Common myeloid progenitor, CD34-positive (primary cell): ENCODE results near the gene AUTS2.

Experiments
- CTCF ChIA-PET: fragments of 350-600 bp; sonication (Branson Sonifier 250); formaldehyde crosslinking; loops from one replicate; lab custom pipeline; 2021; ENCODE audit warnings: antibody characterized with exemption; lab: Charles Lee
- POLR2A ChIA-PET: fragments of 350-600 bp; sonication (Branson Sonifier 250); formaldehyde crosslinking; loops from one replicate; lab custom pipeline; 2021; ENCODE audit warnings: antibody characterized with exemption; lab: Charles Lee
- DNase-seq, 3 donors: peaks; one replicate each; pipeline versions ENCODE4 v3.0.0 to v3.0.0-alpha.2; 2013
- H3K27ac ChIP-seq, 2 experiments: 1 replicate in 1 of 2; 2 replicates in 1 of 2; pipeline ENCODE4 v1.7.0; 2013; ENCODE audit warnings: inconsistent platforms in 2 of 2, low read length in 2 of 2, mild to moderate bottlenecking in 2 of 2, low read depth in 1 of 2, moderate library complexity in 1 of 2; ENCODE audit not compliant: severe bottlenecking in 2 of 2, insufficient read depth in 1 of 2, poor library complexity in 1 of 2
- H3K27me3 ChIP-seq, 5 experiments: replicated peaks in 2 of 5; 1 replicate in 3 of 5; 2 replicates in 2 of 5; pipeline versions ENCODE4 v1.6.1 to v1.7.0; 2013; ENCODE audit warnings: low read length in 4 of 5, mild to moderate bottlenecking in 2 of 5, moderate library complexity in 2 of 5, inconsistent platforms in 1 of 5; ENCODE audit not compliant: insufficient read depth in 5 of 5, control insufficient read depth in 4 of 5
- H3K36me3 ChIP-seq, 4 experiments: 1 replicate in 2 of 4; 2 replicates in 2 of 4; pipeline versions ENCODE4 v1.6.1 to v1.7.0; 2013; ENCODE audit warnings: low read length in 3 of 4, control low read depth in 1 of 4, mild to moderate bottlenecking in 1 of 4; ENCODE audit not compliant: control insufficient read depth in 4 of 4, insufficient read depth in 4 of 4
- H3K4me1 ChIP-seq, 4 experiments: 1 replicate in 3 of 4; 2 replicates in 1 of 4; pipeline versions ENCODE4 v1.6.1 to v1.7.1; 2013; ENCODE audit warnings: low read length in 3 of 4, mild to moderate bottlenecking in 3 of 4, control low read depth in 1 of 4, inconsistent platforms in 1 of 4, moderate library complexity in 1 of 4; ENCODE audit not compliant: control insufficient read depth in 4 of 4, insufficient read depth in 4 of 4; ENCODE audit errors: control extremely low read depth in 1 of 4
- H3K4me3 ChIP-seq, 7 experiments: 1 replicate in 4 of 7; 2 replicates in 3 of 7; pipeline versions ENCODE4 v1.5.1 to v1.7.0; 2013; ENCODE audit warnings: mild to moderate bottlenecking in 7 of 7, low read length in 6 of 7, moderate library complexity in 6 of 7, inconsistent platforms in 2 of 7, low read depth in 2 of 7, control low read depth in 1 of 7; ENCODE audit not compliant: insufficient read depth in 4 of 7, control insufficient read depth in 1 of 7; ENCODE audit errors: extremely low read depth in 1 of 7
- H3K9me3 ChIP-seq, 5 experiments: 1 replicate in 4 of 5; 2 replicates in 1 of 5; pipeline versions ENCODE4 v1.6.1 to v1.7.1; 2013; ENCODE audit warnings: low read length in 4 of 5, mild to moderate bottlenecking in 2 of 5, inconsistent platforms in 1 of 5, low read depth in 1 of 5, moderate library complexity in 1 of 5; ENCODE audit not compliant: control insufficient read depth in 4 of 5, insufficient read depth in 2 of 5; ENCODE audit errors: control extremely low read depth in 1 of 5
- WGBS: methylation state at CpG from one replicate; pipeline ENCODE4 v1.1.5; 2013; ENCODE audit not compliant: insufficient coverage; 5-methylcytosine and 5-hydroxymethylcytosine counted together

The AUTS2 gene

DNA sequence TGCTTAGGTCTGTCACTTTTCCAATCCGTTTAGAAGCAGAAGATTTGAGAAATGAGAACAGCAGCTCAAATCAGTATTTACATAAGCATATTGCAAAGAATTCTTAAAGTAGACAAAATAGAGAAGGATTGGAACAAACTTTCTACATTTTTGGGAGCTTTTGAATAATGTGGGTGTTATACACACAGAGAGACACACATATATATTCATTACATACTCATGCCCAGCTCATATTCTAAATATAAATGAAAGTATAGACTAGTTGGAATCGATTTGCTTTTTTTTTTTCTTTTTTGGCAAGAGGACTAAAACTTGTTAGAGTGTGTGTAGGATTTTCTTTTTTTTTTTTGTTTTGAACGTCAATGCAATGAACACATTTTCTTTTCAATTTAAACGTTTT, 538.9 kb downstream of the AUTS2 start:
- whole genome bisulfite sequencing = no CpG with 5 or more reads among the region's 4 CpGs
- POLR2A ChIA-PET = no interaction called here
- CTCF ChIA-PET = interaction anchor here (1.2 kb wide), 1 partner anchor 14 kb away, joined by 3 read pairs; no protein-coding TSS in a partner anchor

GRCh38 chr7:70142247-70142932, 544.1 kb downstream of the AUTS2 start:
- H3K4me1 ChIP-seq = no peaks in the 10 kb centered on the region
- H3K27ac ChIP-seq = no peak overlapping the region
- H3K36me3 ChIP-seq = no peaks in the 10 kb centered on the region
- no peaks in the 10 kb centered on the region for H3K9me3 ChIP-seq
- H3K27me3 ChIP-seq = no peaks in the 10 kb centered on the region
- H3K4me3 ChIP-seq = no peak overlapping the region
- no CpG with 5 or more reads among the region's 4 CpGs for WGBS
- ChIA-PET POLR2A (no interaction called here), CTCF (no interaction called here)
- DNase-seq = no peak

More for the DNA sequence above, 538.9 kb downstream of the AUTS2 start:
- Histone ChIP-seq H3K4me1 (peaks cover 0 to under 1% (median 0%) of the 10 kb centered on the region in 4 experiments), H3K4me3 (no peak overlapping the region), H3K9me3 (no peaks in the 10 kb centered on the region), H3K27ac (no peak overlapping the region), H3K36me3 (no peaks in the 10 kb centered on the region), H3K27me3 (no peaks in the 10 kb centered on the region)
- no peak for DNase-seq

DNA sequence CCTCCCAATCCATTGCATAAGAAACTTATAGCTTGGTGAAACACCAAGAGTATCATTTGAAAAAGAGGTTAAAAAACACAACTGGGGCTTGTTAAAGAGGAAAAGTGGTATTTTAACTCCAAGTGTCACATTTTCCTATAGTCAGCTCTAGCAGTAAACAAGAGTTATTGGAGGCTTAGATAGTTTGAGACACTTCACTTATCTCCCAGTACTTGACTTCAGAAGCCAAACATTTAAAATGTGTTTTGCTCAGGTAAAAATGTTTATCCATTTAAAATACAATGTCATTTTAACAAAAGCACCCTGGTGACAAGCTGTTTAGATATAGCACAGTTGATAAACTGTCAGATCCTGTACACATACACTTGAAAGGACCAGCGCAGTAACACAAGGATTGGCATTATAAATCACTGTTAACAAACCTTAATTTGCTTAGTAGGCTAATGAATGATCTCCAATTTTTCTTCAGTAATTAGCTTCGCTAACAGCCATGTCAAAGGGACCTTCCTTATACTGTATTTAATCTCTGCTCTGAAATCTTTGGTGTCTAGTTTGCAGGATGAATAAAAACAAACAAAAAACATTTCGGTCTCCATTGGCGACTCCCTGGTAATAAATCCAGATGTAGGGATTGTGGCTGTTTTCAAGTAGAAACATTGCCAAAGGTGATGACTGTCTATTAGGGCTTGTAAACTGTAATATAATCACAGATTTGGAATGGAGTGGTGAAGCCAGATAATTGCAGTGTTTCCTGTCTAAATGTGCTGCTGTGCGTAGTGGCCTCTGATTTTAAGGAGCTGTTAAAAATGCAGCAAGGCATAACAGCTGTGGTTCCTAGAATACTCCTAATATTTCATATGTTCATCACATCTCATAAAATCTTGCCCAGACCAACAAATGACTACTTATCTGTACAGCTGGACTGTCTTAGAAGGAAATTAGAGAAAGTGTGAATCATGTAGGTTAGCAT, 545.1 kb downstream of the AUTS2 start:
- 100% methylated on average over 3 of the region's 5 CpGs for WGBS
- H3K4me3 ChIP-seq = no peak overlapping the region
- no peaks in the 10 kb centered on the region for H3K9me3 ChIP-seq
- no peak overlapping the region for H3K27ac ChIP-seq
- POLR2A ChIA-PET = no interaction called here
- no peak for DNase-seq
- no peaks in the 10 kb centered on the region for H3K4me1 ChIP-seq
- CTCF ChIA-PET = no interaction called here
- no peaks in the 10 kb centered on the region for H3K27me3 ChIP-seq
- no peaks in the 10 kb centered on the region for H3K36me3 ChIP-seq

DNA sequence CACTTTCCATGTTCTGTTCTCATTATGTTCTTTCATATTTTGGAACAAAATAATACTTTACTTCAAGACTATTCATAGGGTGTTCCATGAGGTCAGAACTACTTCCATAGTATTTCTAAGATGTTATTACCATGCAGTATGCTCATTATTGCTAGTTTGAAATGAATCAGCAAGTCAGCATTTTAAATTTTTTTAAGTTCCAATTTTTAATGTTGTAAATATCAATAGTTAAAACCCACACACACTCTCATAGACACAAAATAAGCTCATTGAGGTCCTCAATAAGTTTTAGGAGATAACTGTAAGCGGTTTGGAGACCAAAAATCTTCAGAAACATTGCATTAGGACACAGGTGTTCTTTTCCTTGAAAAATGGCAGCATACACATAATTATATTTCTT, 550.7 kb downstream of the AUTS2 start:
- Histone ChIP-seq H3K4me1 (no peaks in the 10 kb centered on the region), H3K27me3 (no peaks in the 10 kb centered on the region), H3K4me3 (no peak overlapping the region), H3K36me3 (no peaks in the 10 kb centered on the region), H3K9me3 (peaks cover 2 to 7% (median 2%) of the 10 kb centered on the region in 5 experiments), H3K27ac (no peak overlapping the region)
- DNase-seq = no peak
- CTCF ChIA-PET = interaction anchor here (1.0 kb wide), 1 partner anchor 35 kb away, joined by 3 read pairs; no protein-coding TSS in a partner anchor
- no CpG with 5 or more reads among the region's 1 CpG for WGBS
- POLR2A ChIA-PET = no interaction called here

GRCh38 chr7:70152313-70152712, 554.0 kb downstream of the AUTS2 start:
- WGBS = no CpG with 5 or more reads among the region's 1 CpG
- Histone ChIP-seq H3K27me3 (no peaks in the 10 kb centered on the region), H3K27ac (no peak overlapping the region), H3K4me3 (no peak overlapping the region), H3K36me3 (no peaks in the 10 kb centered on the region), H3K9me3 (peaks cover 2 to 7% (median 2%) of the 10 kb centered on the region in 5 experiments), H3K4me1 (no peaks in the 10 kb centered on the region)
- POLR2A ChIA-PET = no interaction called here
- CTCF ChIA-PET = no interaction called here
- no peak for DNase-seq

DNA sequence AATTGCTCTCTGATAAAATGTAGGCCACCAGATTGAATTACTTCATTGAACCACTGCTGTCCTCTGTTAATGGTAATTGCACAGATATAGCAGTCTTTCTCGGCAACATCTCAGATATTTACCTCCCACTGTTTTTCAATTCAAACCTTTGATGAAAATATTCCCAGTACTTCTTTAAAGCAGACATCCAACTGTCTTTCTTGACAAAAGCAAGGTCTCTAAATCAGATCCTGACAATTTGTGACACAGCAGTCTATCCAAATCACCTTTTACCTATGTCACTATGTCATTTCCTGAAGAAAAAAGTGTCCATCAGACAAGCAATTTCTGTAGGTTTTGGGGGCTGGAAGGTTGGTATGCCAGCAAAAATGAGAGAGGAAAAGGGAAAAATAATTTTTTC, 555.7 kb downstream of the AUTS2 start:
- no peak for DNase-seq
- no peaks in the 10 kb centered on the region for H3K36me3 ChIP-seq
- 100% methylated on average over 1 of the region's 1 CpG for WGBS
- ChIA-PET CTCF (no interaction called here), POLR2A (no interaction called here)
- H3K9me3 ChIP-seq = peaks cover 2 to 7% (median 2%) of the 10 kb centered on the region in 5 experiments
- no peaks in the 10 kb centered on the region for H3K27me3 ChIP-seq
- no peak overlapping the region for H3K4me3 ChIP-seq
- no peak overlapping the region for H3K27ac ChIP-seq
- H3K4me1 ChIP-seq = no peaks in the 10 kb centered on the region
